Upper lobe of left lung (tissue), 6 donors: ENCODE results near the gene PARP3. TPM values are rescaled to one million over a fixed set of nuclear protein-coding genes. Genes with fewer than 3 reads are reported as not detected.
A peak's percentile ranks its signal among the peaks of the same experiment; 100 is the strongest.

Source experiments
- ATAC-seq, 2 donors: fragments of 200-7000 bp; cut with Tn5 transposase; one replicate each; pipeline ENCODE4 v1.9.1; 2022; ENCODE audit warnings: mild to moderate bottlenecking in 2 of 2, moderate library complexity in 2 of 2; ENCODE audit not compliant: low FRiP score in 2 of 2
- DNase-seq, 2 donors: peaks; one replicate each; pipeline ENCODE4 v3.0.0-alpha.2; 2019 to 2020
- H3K27ac ChIP-seq, 4 donors: fragments of 200-600 bp; sonication (generic); one replicate each; pipeline ENCODE4 v1.5.1; 2016 to 2019
- H3K27me3 ChIP-seq, 4 donors: fragments of 200-600 bp; sonication (generic); one replicate each; pipeline ENCODE4 v1.5.1; 2017 to 2019
- H3K36me3 ChIP-seq, 4 donors: fragments of 200-600 bp; sonication (generic); one replicate each; pipeline ENCODE4 v1.5.1; 2016 to 2019
- H3K4me1 ChIP-seq, 4 donors: fragments of 200-600 bp; sonication (generic); one replicate each; pipeline ENCODE4 v1.5.1; 2018 to 2019
- H3K4me3 ChIP-seq, 4 donors: fragments of 200-600 bp; sonication (generic); one replicate each; pipeline ENCODE4 v1.5.1; 2017 to 2019; ENCODE audit warnings: mild to moderate bottlenecking in 2 of 4, moderate library complexity in 1 of 4
- H3K9me3 ChIP-seq, 4 donors: fragments of 200-600 bp; sonication (generic); one replicate each; pipeline ENCODE4 v1.5.1; 2018 to 2019
- CTCF ChIP-seq, 6 experiments: fragments of 450-650 bp in 4 of 6; fragments of 200-600 bp in 2 of 6; sonication (generic) in 2 of 6; IDR thresholded peaks; one replicate each; pipeline ENCODE4 v1.5.1; 2016 to 2019; ENCODE audit warnings: antibody characterized with exemption in 6 of 6
- EP300 ChIP-seq, 4 donors: sonication (generic); formaldehyde crosslinking; IDR thresholded peaks; one replicate each; pipeline ENCODE4 v1.5.1; 2017; ENCODE audit warnings: antibody characterized with exemption in 4 of 4, control low read depth in 2 of 4
- POLR2A ChIP-seq, 4 donors: fragments of 450-650 bp; IDR thresholded peaks; one replicate each; pipeline ENCODE4 v1.5.1; 2016 to 2017; ENCODE audit warnings: antibody characterized with exemption in 4 of 4, mild to moderate bottlenecking in 2 of 4
- POLR2AphosphoS5 ChIP-seq, 2 donors: sonication (generic); formaldehyde crosslinking; IDR thresholded peaks; one replicate each; pipeline ENCODE4 v1.5.1; 2017; ENCODE audit warnings: antibody characterized with exemption in 2 of 2
- WGBS, 2 donors: methylation state at CpG; one replicate each; pipeline ENCODE4 v1.1.5; 2017 to 2018; 5-methylcytosine and 5-hydroxymethylcytosine counted together
- total RNA-seq, 6 donors: library from RNA; depleted of rRNA in 4 of 6; stranded (reverse); fragments of >200 nt in 4 of 6; gene quantifications; one replicate each; pipeline versions ENCODE4 v1.1.0 to v1.2.1, GENCODE V29; 2016 to 2021
- donor health status: DM: no; HTN: no; CAD: no; lungs with moderate emphysema.
- donor health status: DM: no; HTN: yes; CAD: no; lungs with severe emphysema.

PARP3 gene
- total RNA-seq, 6 donors from 2014 or later: 23.0 to 80.7 (median 35.7) TPM

- H3K27me3 ChIP-seq: no peaks in the 10 kb centered on the region
- DNase-seq (peak; percentile 75 to 89), ATAC-seq (peak in 1 of 2 donors; percentile 27)
- TF ChIP-seq POLR2AphosphoS5 (IDR thresholded peaks at IDR 0.05): no peak
- TF ChIP-seq EP300 (IDR thresholded peaks at IDR 0.05): no peak
- TF ChIP-seq CTCF (IDR thresholded peaks at IDR 0.05): peak in 1 of 6 experiments; percentile 25
- WGBS, 2 donors: 34 to 40% methylated on average over 36 to 46 of the region's 46 CpGs
- H3K4me1 ChIP-seq: peaks cover 23 to 50% (median 33%) of the 10 kb centered on the region in 4 donors
- H3K4me3 ChIP-seq: peak overlapping the region in 3 of 4 donors; percentile 58 to 84 (median 64)
- H3K9me3 ChIP-seq: no peaks in the 10 kb centered on the region
- H3K27ac ChIP-seq: peak overlapping the region; percentile 49 to 95 (median 91)
- no peaks in the 10 kb centered on the region for H3K36me3 ChIP-seq
Measured at GRCh38 chr3:51975852-51976549, 33.8 kb downstream of the PARP3 start.

GRCh38 chr3:51977446-51978142, 35.4 kb downstream of the PARP3 start:
- H3K4me1 ChIP-seq: peaks cover 35 to 56% (median 45%) of the 10 kb centered on the region in 4 donors
- H3K27ac ChIP-seq: peak overlapping the region in 1 of 4 donors; percentile 91
- no peak for TF ChIP-seq EP300 (IDR thresholded peaks at IDR 0.05)
- no peak for TF ChIP-seq POLR2A (IDR thresholded peaks at IDR 0.05)
- H3K4me3 ChIP-seq: no peak overlapping the region
- H3K9me3 ChIP-seq: no peaks in the 10 kb centered on the region
- no peak for ATAC-seq
- DNase-seq: no peak
- no peaks in the 10 kb centered on the region for H3K36me3 ChIP-seq
- WGBS, 2 donors: 84 to 87% methylated on average over 5 to 9 of the region's 9 CpGs
- no peaks in the 10 kb centered on the region for H3K27me3 ChIP-seq

- Histone ChIP-seq H3K4me1 (peaks cover 33 to 55% (median 42%) of the 10 kb centered on the region in 4 donors), H3K27ac (peak overlapping the region in 1 of 4 donors; percentile 13), H3K4me3 (no peak overlapping the region), H3K27me3 (no peaks in the 10 kb centered on the region), H3K36me3 (no peaks in the 10 kb centered on the region), H3K9me3 (no peaks in the 10 kb centered on the region)
- no peak for ATAC-seq
- no peak for TF ChIP-seq POLR2AphosphoS5 (IDR thresholded peaks at IDR 0.05)
- TF ChIP-seq EP300 (IDR thresholded peaks at IDR 0.05): no peak
- TF ChIP-seq POLR2A (IDR thresholded peaks at IDR 0.05): no peak
- TF ChIP-seq CTCF (IDR thresholded peaks at IDR 0.05): no peak
- 79 to 91% methylated on average over 4 of the region's 4 CpGs for WGBS, 2 donors
- no peak for DNase-seq
Measured at GRCh38 chr3:51978143-51978502, 36.0 kb downstream of the PARP3 start.

GRCh38 chr3:51980253-51980652, 38.1 kb downstream of the PARP3 start:
- Histone ChIP-seq H3K36me3 (no peaks in the 10 kb centered on the region), H3K4me3 (no peak overlapping the region), H3K4me1 (peaks cover 30 to 47% (median 40%) of the 10 kb centered on the region in 4 donors), H3K27me3 (no peaks in the 10 kb centered on the region), H3K9me3 (no peaks in the 10 kb centered on the region), H3K27ac (peak overlapping the region in 2 of 4 donors; percentile 22 to 73)
- ATAC-seq (no peak), DNase-seq (no peak)
- WGBS, 2 donors: 98 to 100% methylated on average over 2 to 10 of the region's 10 CpGs
- TF ChIP-seq POLR2A (IDR thresholded peaks at IDR 0.05) (no peak), CTCF (IDR thresholded peaks at IDR 0.05) (no peak), POLR2AphosphoS5 (IDR thresholded peaks at IDR 0.05) (no peak)

GRCh38 chr3:51982352-51982837, 40.2 kb downstream of the PARP3 start:
- Histone ChIP-seq H3K27me3 (no peaks in the 10 kb centered on the region), H3K4me1 (peaks cover 19 to 33% (median 29%) of the 10 kb centered on the region in 4 donors), H3K36me3 (no peaks in the 10 kb centered on the region), H3K27ac (peak overlapping the region; percentile 88 to 96 (median 93)), H3K9me3 (no peaks in the 10 kb centered on the region), H3K4me3 (peak overlapping the region; percentile 59 to 67 (median 65))
- peak in 1 of 2 donors; percentile 50 for DNase-seq
- peak; percentile 4 to 65 for ATAC-seq
- WGBS, 2 donors: 6 to 8% methylated on average over 4 of the region's 4 CpGs
- TF ChIP-seq POLR2AphosphoS5 (IDR thresholded peaks at IDR 0.05) (no peak), CTCF (IDR thresholded peaks at IDR 0.05) (peak in 5 of 6 experiments; percentile 27 to 78 (median 53)), EP300 (IDR thresholded peaks at IDR 0.05) (no peak), POLR2A (IDR thresholded peaks at IDR 0.05) (no peak)
